ENCODE results near the gene MT1M.
A peak's percentile ranks its signal among the peaks of the same experiment; 100 is the strongest.

The MT1M gene

GRCh38 chr16:56641166-56641565, 8.7 kb downstream of the MT1M start:
- H3K4me3 ChIP-seq (ENCODE audit: low read depth, low read length), result no peak overlapping the region
- no peak for TF ChIP-seq CTCF (IDR thresholded peaks at IDR 0.05; ENCODE audit: low read depth, low read length, missing control alignments)
- no peak for DNase-seq (ENCODE audit: low read depth)

GRCh38 chr16:56643080-56643778, 10.8 kb downstream of the MT1M start:
- no peak overlapping the region; the same call in 1 of the 2 replicates for H3K4me3 ChIP-seq (ENCODE audit: low read depth, low read length)
- TF ChIP-seq CTCF (IDR thresholded peaks at IDR 0.05; ENCODE audit: low read depth, low read length, missing control alignments), result peak; percentile 15
- DNase-seq (ENCODE audit: low read depth), result no peak

- no peak overlapping the region for H3K4me3 ChIP-seq (ENCODE audit: low read depth, low read length)
- TF ChIP-seq CTCF (IDR thresholded peaks at IDR 0.05; ENCODE audit: low read depth, low read length, missing control alignments), result no peak
- DNase-seq (ENCODE audit: low read depth), result no peak
Observed at GRCh38 chr16:56643833-56644232, 11.4 kb downstream of the MT1M start.

GRCh38 chr16:56645311-56645710, 12.9 kb downstream of the MT1M start:
- no peak for TF ChIP-seq CTCF (IDR thresholded peaks at IDR 0.05; ENCODE audit: low read depth, low read length, missing control alignments)
- no peak for DNase-seq (ENCODE audit: low read depth)

GRCh38 chr16:56645838-56646237, 13.4 kb downstream of the MT1M start:
- no peak overlapping the region for H3K4me3 ChIP-seq (ENCODE audit: low read depth, low read length)
- no peak for DNase-seq (ENCODE audit: low read depth)
- no peak for TF ChIP-seq CTCF (IDR thresholded peaks at IDR 0.05; ENCODE audit: low read depth, low read length, missing control alignments)

More at GRCh38 chr16:56645311-56645710, 12.9 kb downstream of the MT1M start:
- no peak overlapping the region for H3K4me3 ChIP-seq (ENCODE audit: low read depth, low read length)

- H3K4me3 ChIP-seq (ENCODE audit: low read depth, low read length), result no peak overlapping the region
- no peak for DNase-seq (ENCODE audit: low read depth)
- no peak for TF ChIP-seq CTCF (IDR thresholded peaks at IDR 0.05; ENCODE audit: low read depth, low read length, missing control alignments)
Observed at GRCh38 chr16:56647641-56648431, 15.4 kb downstream of the MT1M start.
